Epithelial cell of proximal tubule (primary cell): ENCODE results near the gene EMILIN2. TPM values are rescaled to one million over a fixed set of nuclear protein-coding genes. Genes with fewer than 3 reads are reported as not detected.
A peak's percentile ranks its signal among the peaks of the same experiment; 100 is the strongest.

Experiments
- DNase-seq: peaks from one replicate; pipeline ENCODE4 v3.0.0-alpha.2; 2011; ENCODE audit warnings: low read depth
- H3K4me3 ChIP-seq: 2 replicates; pipeline ENCODE4 v1.5.1; 2011; ENCODE audit warnings: low read depth, mild to moderate bottlenecking, low read length
- CTCF ChIP-seq: conservative IDR thresholded peaks from 2 replicates; pipeline ENCODE4 v1.5.1; 2012; ENCODE audit warnings: low read depth, mild to moderate bottlenecking, low read length
- total RNA-seq: library from RNA; depleted of rRNA; stranded (reverse); fragments of >200 nt; gene quantifications from 2 replicates; pipeline ENCODE4 v1.2.3, GENCODE V29; 2015

The EMILIN2 gene
- total RNA-seq, 1 donor from 2014 or later = 13.2 TPM

GRCh38 chr18:2881088-2881839, 34.5 kb downstream of the EMILIN2 start:
- peak; percentile 78 for DNase-seq
- peak; percentile 41 for TF ChIP-seq CTCF

GRCh38 chr18:2881840-2882195, 35.0 kb downstream of the EMILIN2 start:
- no peak overlapping the region for H3K4me3 ChIP-seq
- DNase-seq = no peak

More at GRCh38 chr18:2881088-2881839, 34.5 kb downstream of the EMILIN2 start:
- no peak overlapping the region for H3K4me3 ChIP-seq

GRCh38 chr18:2882201-2882600, 35.4 kb downstream of the EMILIN2 start:
- no peak for DNase-seq
- no peak overlapping the region for H3K4me3 ChIP-seq
- TF ChIP-seq CTCF = no peak

More at GRCh38 chr18:2881840-2882195, 35.0 kb downstream of the EMILIN2 start:
- no peak for TF ChIP-seq CTCF

GRCh38 chr18:2883076-2883735, 36.4 kb downstream of the EMILIN2 start:
- TF ChIP-seq CTCF = no peak
- DNase-seq = no peak

GRCh38 chr18:2884706-2885285, 38.0 kb downstream of the EMILIN2 start:
- no peak for TF ChIP-seq CTCF
- no peak for DNase-seq
- H3K4me3 ChIP-seq = no peak overlapping the region

More at GRCh38 chr18:2883076-2883735, 36.4 kb downstream of the EMILIN2 start:
- no peak overlapping the region for H3K4me3 ChIP-seq

GRCh38 chr18:2887470-2887869, 40.7 kb downstream of the EMILIN2 start:
- no peak for DNase-seq
- TF ChIP-seq CTCF = no peak
- no peak overlapping the region for H3K4me3 ChIP-seq
